ENCODE results near the gene DNAH1.

DNAH1 gene

GRCh38 chr3:52406791-52407510, 90.8 kb downstream of the DNAH1 start:
- no peak for DNase-seq

GRCh38 chr3:52407779-52408178, 91.7 kb downstream of the DNAH1 start:
- DNase-seq, result no peak

GRCh38 chr3:52408466-52408865, 92.3 kb downstream of the DNAH1 start:
- no peak for DNase-seq

- DNase-seq, result no peak
These were observed 99.7 kb downstream of the DNAH1 start for GRCh38 chr3:52415800-52416199.

GRCh38 chr3:52420388-52420787, 104.3 kb downstream of the DNAH1 start:
- DNase-seq, result no peak

GRCh38 chr3:52422669-52423068, 106.5 kb downstream of the DNAH1 start:
- DNase-seq, result no peak

- no peak for DNase-seq
These were observed 107.1 kb downstream of the DNAH1 start for GRCh38 chr3:52423173-52423572.

GRCh38 chr3:52428151-52429005, 112.3 kb downstream of the DNAH1 start:
- DNase-seq, result no peak

- DNase-seq, result no peak
These were observed 112.9 kb downstream of the DNAH1 start for GRCh38 chr3:52429031-52429430.

GRCh38 chr3:52429779-52430415, 113.8 kb downstream of the DNAH1 start:
- DNase-seq, result no peak

- no peak for DNase-seq
These were observed 114.3 kb downstream of the DNAH1 start for GRCh38 chr3:52430416-52430810.

- DNase-seq, result no peak
These were observed 115.5 kb downstream of the DNAH1 start for GRCh38 chr3:52431459-52432223.

GRCh38 chr3:52432225-52432624, 116.1 kb downstream of the DNAH1 start:
- no peak for DNase-seq

- no peak for DNase-seq
These were observed 116.6 kb downstream of the DNAH1 start for GRCh38 chr3:52432691-52433141.

GRCh38 chr3:52433328-52433995, 117.3 kb downstream of the DNAH1 start:
- DNase-seq, result no peak

GRCh38 chr3:52433996-52434479, 117.9 kb downstream of the DNAH1 start:
- no peak for DNase-seq

GRCh38 chr3:52434491-52435115, 118.5 kb downstream of the DNAH1 start:
- no peak for DNase-seq

GRCh38 chr3:52435246-52436101, 119.4 kb downstream of the DNAH1 start:
- no peak for DNase-seq

- DNase-seq, result no peak
These were observed 120.5 kb downstream of the DNAH1 start for GRCh38 chr3:52436500-52437149.

All from NCI-H1048 (cell line).